A549 treated with CORT108297 at 1 μM for 4 hours (cell line): ENCODE results near the gene TYW1B. TPM values are rescaled to one million over a fixed set of nuclear protein-coding genes. Genes with fewer than 3 reads are reported as not detected.

Experiments used
- total RNA-seq: library from RNA; stranded (reverse); fragments of 200-300 nt; extraction: Qiagen RNA extraction; gene quantifications from 5 replicates; pipeline ENCODE4 v1.2.3, GENCODE V29; 2022

The TYW1B gene, protein sequence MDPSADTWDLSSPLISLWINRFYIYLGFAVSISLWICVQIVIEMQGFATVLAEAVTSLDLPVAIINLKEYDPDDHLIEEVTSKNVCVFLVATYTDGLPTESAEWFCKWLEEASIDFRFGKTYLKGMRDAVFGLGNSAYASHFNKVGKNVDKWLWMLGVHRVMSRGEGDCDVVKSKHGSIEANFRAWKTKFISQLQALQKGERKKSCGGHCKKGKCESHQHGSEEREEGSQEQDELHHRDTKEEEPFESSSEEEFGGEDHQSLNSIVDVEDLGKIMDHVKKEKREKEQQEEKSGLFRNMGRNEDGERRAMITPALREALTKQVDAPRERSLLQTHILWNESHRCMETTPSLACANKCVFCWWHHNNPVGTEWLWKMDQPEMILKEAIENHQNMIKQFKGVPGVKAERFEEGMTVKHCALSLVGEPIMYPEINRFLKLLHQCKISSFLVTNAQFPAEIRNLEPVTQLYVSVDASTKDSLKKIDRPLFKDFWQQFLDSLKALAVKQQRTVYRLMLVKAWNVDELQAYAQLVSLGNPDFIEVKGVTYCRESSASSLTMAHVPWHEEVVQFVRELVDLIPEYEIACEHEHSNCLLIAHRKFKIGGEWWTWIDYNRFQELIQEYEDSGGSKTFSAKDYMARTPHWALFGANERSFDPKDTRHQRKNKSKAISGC
- 2.6 to 3.0 TPM (median 2.7 TPM) in 5 replicates for total RNA-seq

DNA sequence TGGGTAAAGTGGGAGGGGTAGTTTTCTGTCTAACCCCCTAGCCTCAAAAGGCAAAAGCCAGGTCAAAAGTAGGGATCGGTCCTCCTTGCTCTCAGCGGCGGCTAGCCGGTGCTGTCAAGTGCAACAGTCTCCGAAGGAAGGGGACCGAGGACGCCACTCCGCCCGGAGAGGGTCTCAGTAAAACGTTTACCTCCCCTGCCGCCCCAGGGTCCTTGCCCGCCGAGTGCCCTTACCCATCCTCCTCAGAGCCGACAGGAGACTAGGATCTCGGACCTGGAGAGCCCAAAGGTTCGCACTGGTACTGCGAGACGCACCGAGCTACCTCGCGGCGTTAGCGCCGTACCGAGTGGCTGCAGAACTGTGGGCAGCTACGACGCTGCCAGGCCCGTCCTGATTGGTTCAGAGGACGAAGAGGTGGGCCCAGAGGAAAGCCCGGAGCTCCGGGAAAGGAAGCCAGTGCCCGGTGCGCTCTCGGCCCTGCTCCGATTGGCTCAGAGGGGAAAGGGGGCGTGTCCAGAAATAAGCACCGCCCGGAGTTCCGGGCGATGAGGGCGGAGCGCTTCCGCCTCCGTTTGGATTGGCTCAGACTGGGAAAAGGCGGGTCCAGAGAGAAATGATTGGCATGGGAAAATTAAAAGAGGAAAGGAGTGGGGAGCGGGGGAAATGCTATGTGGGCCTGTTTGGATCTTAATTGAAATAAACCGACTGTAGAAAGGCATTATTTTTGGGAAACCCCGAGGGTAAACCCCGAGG, at the start of gene TYW1B:
TYW1B (minus strand) TSS at position 362 of the 753 bp plus-strand sequence; CDS start at position 237, 125 bp downstream.

Other genes with a start within 250 kb of the TYW1B start
- 32.8 to 42.6 TPM (median 40.1 TPM) in 5 replicates for gene POM121, start 96.9 kb upstream of the TYW1B start, total RNA-seq
- 0.20 to 0.61 TPM (median 0.47 TPM) in 5 replicates for gene TRIM74, start 141.3 kb upstream of the TYW1B start, total RNA-seq
- not detected in 5 replicates for gene SPDYE8, start 201.6 kb upstream of the TYW1B start, total RNA-seq
- gene SPDYE11, start 229.7 kb upstream of the TYW1B start, total RNA-seq: not detected in 5 replicates